ENCODE data around the gene TVP23A. TPM values are rescaled to one million over a fixed set of nuclear protein-coding genes. Genes with fewer than 3 reads are reported as not detected.
"Not testable (repeated sequence)": the region's sequence is repeated elsewhere in the genome, so short reads cannot be mapped to it uniquely, and the experiment has no call there.

TVP23A gene
- total RNA-seq, 2 experiments from 2014 or later, result not detected

DNA sequence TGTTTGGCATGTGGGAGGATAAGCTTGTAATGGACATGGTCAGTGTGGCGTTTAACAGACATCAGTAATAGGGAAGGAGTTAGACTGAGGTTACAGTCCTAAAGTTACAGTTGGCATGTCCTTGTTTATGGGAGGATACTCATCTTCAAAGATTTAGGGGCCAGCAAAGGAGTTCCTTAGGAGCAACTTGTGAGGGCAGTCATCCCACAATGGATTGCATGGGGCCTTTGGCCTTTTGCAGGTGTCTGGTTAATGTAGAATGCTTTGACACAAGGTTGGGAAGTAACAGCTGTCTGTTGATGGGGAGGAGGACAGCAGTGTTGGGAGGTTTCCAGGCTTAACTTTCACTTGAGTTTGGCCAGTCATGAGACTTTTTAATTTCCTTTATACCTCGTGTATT is 72.8 kb downstream of the TVP23A start:
- no peak overlapping the region for H3K27ac Mint-ChIP-seq
- no peaks in the 10 kb centered on the region for H3K9me3 Mint-ChIP-seq
- H3K4me1 Mint-ChIP-seq, result peaks cover 46% of the 10 kb centered on the region
- ChIA-PET CTCF (interaction anchor here (0.5 kb wide), 1 partner anchor 57 kb away, joined by 4 read pairs; no protein-coding TSS in a partner anchor), POLR2A (no interaction called here)
- H3K36me3 Mint-ChIP-seq (ENCODE audit: low read depth), result peaks cover 36% of the 10 kb centered on the region
- no peak for DNase-seq
- no peaks in the 10 kb centered on the region for H3K27me3 Mint-ChIP-seq
- peak overlapping the region; percentile 45 for H3K4me3 Mint-ChIP-seq

DNA sequence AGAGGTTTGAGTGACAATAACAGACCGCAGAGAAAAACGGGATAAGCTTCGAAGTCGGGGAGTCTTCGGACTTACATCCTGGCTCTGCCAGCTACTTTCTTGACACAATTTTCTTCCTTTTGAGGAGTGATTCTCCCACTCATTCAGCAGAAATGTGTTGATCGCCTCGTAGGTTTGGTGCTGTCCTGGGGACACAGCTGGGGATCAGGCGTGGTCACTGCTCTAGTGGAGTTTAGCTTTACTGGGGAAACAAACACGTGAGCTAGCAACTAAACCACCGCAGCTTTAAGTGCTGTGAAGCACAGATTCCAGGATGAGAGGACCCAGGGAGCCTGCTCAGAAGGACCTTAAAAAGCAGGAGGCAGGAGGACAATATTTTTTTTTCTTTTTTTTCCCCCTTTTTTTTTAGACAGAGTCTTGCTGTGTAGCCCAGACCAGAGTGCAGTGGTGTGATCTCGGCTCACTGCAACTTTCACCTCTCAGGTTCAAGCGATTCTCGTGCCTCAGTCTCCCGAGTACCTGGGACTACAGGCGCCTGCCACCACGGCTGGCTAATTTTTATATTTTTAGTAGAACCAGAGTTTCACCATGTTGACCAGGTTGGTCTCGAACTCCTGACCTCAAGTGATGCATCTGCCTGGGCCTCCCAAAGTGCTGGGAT is 74.1 kb downstream of the TVP23A start:
- H3K9me3 Mint-ChIP-seq, result no peaks in the 10 kb centered on the region
- H3K27me3 Mint-ChIP-seq, result no peaks in the 10 kb centered on the region
- peaks cover 55% of the 10 kb centered on the region for H3K4me1 Mint-ChIP-seq
- H3K36me3 Mint-ChIP-seq (ENCODE audit: low read depth), result peaks cover 31% of the 10 kb centered on the region
- DNase-seq, result no peak
- H3K4me3 Mint-ChIP-seq, result peak overlapping the region; percentile 81
- peak overlapping the region; percentile 98 for H3K27ac Mint-ChIP-seq
- CTCF ChIA-PET, result interaction anchor here (1.2 to 1.7 kb wide), 4 partner anchors 132 to 233 kb away, joined by 3 to 5 read pairs (median 4); partner anchors contain the start of gene CIITA
- POLR2A ChIA-PET, result interaction anchor here (0.7 to 1.1 kb wide), 2 partner anchors 196 to 198 kb away, joined by 3 to 5 read pairs; partner anchors contain the start of gene DEXI

DNA sequence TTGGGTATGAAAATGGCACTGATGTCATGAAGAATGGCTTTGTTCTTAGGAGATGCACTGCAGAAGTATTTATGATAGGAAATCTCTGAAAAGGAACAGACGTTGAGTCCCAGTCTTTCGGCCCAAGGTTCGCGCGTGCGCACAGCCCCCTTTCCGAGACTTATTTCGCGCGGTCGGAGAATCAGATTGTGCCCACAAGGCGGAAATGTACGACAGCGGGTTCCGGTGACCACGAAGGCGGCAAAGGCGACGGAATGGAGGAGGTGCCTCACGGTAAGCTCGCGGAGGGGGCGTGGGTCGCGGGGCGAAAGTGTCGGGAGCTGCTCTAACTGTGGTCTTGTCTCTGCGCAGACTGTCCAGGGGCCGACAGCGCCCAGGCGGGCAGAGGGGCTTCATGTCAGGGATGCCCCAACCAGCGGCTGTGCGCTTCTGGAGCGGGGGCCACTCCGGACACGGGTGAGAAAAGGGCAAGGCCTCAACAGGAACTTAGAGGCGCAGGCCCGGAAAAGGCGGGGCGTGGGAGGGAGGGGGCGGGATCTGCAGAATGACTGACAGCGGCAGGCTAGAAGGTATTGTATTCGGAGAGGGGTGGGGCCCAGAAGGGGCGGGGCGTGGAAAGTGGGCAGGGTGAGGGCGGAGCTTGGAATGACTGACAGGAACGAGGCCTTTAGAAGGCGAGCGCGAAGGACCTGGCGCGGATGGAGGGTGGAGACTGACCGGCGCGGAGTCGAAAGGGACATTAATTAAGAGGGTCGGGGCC is 74.8 kb downstream of the TVP23A start, which contains the start of gene NUBP1:
TSS of gene NUBP1 (plus strand) at position 233 of the 760 bp plus-strand sequence. CDS start at position 255, 22 bp downstream.
- peak; percentile 99 for DNase-seq
- Mint-ChIP-seq H3K9me3 (no peaks in the 10 kb centered on the region), H3K27me3 (no peaks in the 10 kb centered on the region), H3K4me3 (peak within 1 kb of the TSS; percentile 81), H3K27ac (peak within 1 kb of the TSS; percentile 98), H3K4me1 (peaks cover 54% of the 10 kb centered on the region), H3K36me3 (ENCODE audit: low read depth) (peaks cover 26% of the 10 kb centered on the region)
- ChIA-PET POLR2A (interaction anchor here (0.7 to 1.1 kb wide), 2 partner anchors 197 to 198 kb away, joined by 3 to 5 read pairs; partner anchors contain the start of gene DEXI), CTCF (interaction anchor here (1.2 to 1.7 kb wide), 5 partner anchors 8 to 233 kb away, joined by 3 to 7 read pairs (median 4); partner anchors contain the start of gene CIITA)

DNA sequence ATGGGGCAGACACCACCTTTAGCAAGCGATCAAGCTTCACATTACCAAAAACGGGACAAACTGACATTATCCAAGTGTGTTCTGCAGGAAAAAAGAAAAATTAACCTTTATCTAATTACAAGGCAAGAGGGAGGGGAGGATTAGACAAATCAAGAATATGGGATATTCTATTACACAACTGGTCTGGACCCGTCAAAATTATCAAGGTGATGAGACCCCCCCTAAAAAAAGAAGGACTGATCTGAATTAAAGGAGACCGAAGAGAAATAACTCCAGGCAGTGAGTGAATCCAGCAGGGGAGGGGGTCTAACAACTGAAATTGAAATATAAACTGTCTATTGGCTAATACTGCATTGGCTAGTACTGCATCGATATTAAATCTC is 75.4 kb downstream of the TVP23A start:
- ChIA-PET POLR2A (no interaction called here), CTCF (interaction anchor here (1.4 to 1.7 kb wide), 3 partner anchors 9 to 232 kb away, joined by 3 to 7 read pairs (median 5); no protein-coding TSS in a partner anchor)
- H3K4me3 Mint-ChIP-seq, result peak overlapping the region; percentile 81
- peaks cover 54% of the 10 kb centered on the region for H3K4me1 Mint-ChIP-seq
- H3K27me3 Mint-ChIP-seq, result no peaks in the 10 kb centered on the region
- DNase-seq, result no peak
- peaks cover 22% of the 10 kb centered on the region for H3K36me3 Mint-ChIP-seq (ENCODE audit: low read depth)
- peak overlapping the region; percentile 98 for H3K27ac Mint-ChIP-seq
- no peaks in the 10 kb centered on the region for H3K9me3 Mint-ChIP-seq

DNA sequence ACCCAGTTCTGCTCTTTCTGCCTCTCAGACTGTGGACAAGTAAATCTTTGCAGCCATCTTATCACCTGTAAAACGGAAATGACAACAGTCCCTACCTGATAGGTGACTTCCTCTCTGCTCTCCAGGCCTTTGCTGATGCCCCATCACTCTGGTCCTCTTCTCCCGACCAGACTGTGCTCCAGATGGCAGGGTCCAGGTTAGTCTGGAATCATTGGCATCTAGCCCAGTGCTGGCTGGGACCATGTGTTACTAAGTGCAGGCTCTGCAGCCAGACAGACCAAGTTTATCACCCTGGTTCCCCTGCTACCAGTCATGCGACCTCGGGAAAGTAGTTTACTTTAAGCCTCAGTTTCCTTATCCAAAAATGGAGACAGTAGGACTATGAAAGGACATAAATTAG is 76.8 kb downstream of the TVP23A start:
- H3K4me1 Mint-ChIP-seq, result peaks cover 61% of the 10 kb centered on the region
- no peak for DNase-seq
- POLR2A ChIA-PET, result no interaction called here
- CTCF ChIA-PET, result no interaction called here
- H3K4me3 Mint-ChIP-seq, result no peak overlapping the region
- no peaks in the 10 kb centered on the region for H3K27me3 Mint-ChIP-seq
- H3K36me3 Mint-ChIP-seq (ENCODE audit: low read depth), result peaks cover 10% of the 10 kb centered on the region
- H3K27ac Mint-ChIP-seq, result no peak overlapping the region
- no peaks in the 10 kb centered on the region for H3K9me3 Mint-ChIP-seq

DNA sequence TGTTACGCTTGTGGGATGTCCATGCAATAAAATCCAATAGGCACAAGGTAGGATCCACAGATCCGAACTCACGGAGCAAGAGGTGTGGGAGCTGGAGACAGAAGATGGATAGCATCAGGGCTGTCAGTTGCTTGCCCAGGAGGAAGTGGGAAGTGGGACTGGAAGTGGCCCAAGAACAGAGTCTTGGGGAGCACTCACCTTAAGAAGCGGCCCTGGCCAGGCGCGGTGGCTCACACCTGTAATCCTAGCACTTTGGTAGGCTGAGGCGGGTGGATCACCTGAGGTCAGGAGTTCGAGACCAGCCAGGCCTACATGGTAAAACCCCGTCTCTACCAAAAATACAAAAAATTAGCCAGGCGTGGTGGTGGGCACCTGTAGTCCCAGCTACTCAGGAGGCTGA is 77.3 kb downstream of the TVP23A start:
- Mint-ChIP-seq H3K27ac (peak overlapping the region; percentile 47), H3K4me1 (peaks cover 61% of the 10 kb centered on the region)
- H3K27me3 Mint-ChIP-seq; H3K36me3 Mint-ChIP-seq (ENCODE audit: low read depth); POLR2A ChIA-PET; DNase-seq; H3K9me3 Mint-ChIP-seq; H3K4me3 Mint-ChIP-seq: not testable (repeated sequence)
- CTCF ChIA-PET, result interaction anchor here (0.9 to 1.3 kb wide), 2 partner anchors 138 to 177 kb away, joined by 3 read pairs; no protein-coding TSS in a partner anchor

DNA sequence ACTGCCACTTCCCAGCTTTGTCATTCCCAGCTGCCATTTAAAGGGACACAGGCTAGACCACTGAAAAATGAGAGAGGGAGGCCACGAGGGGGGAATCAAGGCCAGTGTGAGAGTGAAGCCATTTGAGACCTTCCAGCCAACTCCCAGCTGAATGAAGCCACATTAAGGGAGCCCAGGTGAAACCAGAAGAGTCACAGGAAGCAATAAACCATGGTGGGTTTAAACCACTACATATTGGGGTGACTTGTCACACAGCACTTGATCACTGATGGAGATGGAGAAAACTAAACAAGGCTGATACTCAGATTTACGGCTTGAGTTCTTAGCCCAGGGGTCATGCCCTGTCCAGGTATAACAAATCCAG is 77.8 kb downstream of the TVP23A start:
- Mint-ChIP-seq H3K36me3 (ENCODE audit: low read depth) (peaks cover 6% of the 10 kb centered on the region), H3K4me3 (no peak overlapping the region), H3K9me3 (no peaks in the 10 kb centered on the region), H3K4me1 (peaks cover 61% of the 10 kb centered on the region), H3K27me3 (no peaks in the 10 kb centered on the region), H3K27ac (peak overlapping the region; percentile 47)
- ChIA-PET POLR2A (no interaction called here), CTCF (interaction anchor here (0.9 to 1.3 kb wide), 3 partner anchors 138 to 226 kb away, joined by 3 to 4 read pairs (median 3); no protein-coding TSS in a partner anchor)
- DNase-seq, result no peak

DNA sequence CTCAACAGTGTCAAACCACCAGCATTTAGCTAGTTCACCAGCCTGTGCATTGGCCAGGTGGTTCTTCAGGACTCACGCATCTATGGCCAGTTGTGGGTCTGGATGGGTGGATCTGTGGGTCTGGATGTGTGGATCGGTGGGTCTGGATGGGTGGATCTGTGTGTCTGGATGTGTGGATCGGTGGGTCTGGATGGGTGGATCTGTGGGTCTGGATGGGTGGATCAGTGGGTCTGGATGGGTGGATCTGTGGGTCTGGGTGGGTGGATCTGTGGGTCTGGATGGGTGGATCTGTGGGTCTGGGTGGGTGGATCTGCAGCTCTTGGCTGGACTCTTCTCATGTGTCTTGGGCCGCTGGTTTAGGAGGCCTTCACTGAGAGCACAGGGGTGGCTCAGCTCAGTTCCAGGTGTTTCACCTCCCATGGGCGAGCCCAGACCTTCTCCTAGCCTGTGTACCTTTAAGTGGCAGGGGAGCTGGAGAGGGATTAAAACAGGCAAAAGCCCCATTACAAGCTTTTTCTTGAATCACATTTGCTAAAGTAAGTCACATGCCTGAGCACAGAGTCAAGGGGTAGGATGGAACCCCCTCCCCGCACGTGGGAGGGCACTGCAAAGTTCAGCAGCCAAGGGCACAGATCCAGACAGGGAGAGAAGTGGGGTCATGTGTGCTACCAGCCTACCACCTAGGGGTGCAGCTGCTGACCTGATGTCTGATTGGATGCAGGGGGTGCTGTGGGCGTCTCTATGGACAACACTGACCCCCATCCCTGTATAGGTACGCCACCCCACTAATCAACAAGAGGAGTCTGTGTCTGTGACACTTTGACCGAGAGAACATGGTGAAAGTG is 78.4 kb downstream of the TVP23A start:
- no peak for DNase-seq
- H3K9me3 Mint-ChIP-seq, result no peaks in the 10 kb centered on the region
- H3K4me3 Mint-ChIP-seq, result no peak overlapping the region
- ChIA-PET CTCF (interaction anchor here (0.9 to 1.3 kb wide), 3 partner anchors 139 to 225 kb away, joined by 3 to 4 read pairs (median 3); no protein-coding TSS in a partner anchor), POLR2A (no interaction called here)
- H3K4me1 Mint-ChIP-seq, result peaks cover 56% of the 10 kb centered on the region
- H3K27me3 Mint-ChIP-seq, result no peaks in the 10 kb centered on the region
- no peak overlapping the region for H3K27ac Mint-ChIP-seq
- peaks cover 2% of the 10 kb centered on the region for H3K36me3 Mint-ChIP-seq (ENCODE audit: low read depth)

DNA sequence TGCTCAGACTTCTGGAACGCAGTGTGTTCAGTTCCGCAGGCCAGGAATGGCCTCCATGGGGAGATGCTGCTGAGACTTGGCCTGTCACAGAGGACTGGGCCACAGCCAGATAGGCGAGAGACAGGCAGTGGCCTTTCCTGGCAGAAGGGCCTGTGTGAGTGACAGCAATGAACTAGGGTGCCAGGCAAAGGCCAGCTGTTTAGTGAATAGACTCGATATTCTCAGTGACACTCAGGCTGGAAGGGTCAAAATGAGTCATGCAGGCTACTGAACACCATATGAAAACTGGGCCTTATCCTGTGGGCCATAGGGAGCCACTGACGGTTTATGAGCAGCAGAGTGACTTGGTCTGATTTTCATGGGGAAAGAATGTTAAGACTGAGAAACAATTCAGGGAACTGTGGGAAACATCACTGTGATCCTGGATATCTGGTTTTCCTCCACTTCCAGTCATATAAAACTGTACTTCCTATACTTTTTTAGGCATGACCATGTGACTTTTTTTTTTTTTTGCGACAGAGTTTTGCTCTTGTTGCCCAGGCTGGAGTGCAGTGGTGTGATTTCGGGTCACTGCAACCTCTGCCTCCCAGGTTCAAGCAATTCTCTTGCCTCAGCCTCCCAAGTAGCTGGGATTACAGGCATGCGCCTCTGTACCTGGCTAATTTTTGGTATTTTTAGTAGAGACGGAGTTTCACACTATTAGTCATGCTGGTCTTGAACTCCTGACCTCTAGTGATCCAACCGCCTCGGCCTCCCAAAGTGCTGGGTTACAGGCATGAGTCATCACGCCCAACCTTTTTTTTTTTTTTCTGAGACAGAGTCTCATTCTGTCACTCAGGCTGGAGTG is 80.1 kb downstream of the TVP23A start:
- Mint-ChIP-seq H3K36me3 (ENCODE audit: low read depth) (no peaks in the 10 kb centered on the region), H3K27ac (peak overlapping the region; percentile 54), H3K4me3 (no peak overlapping the region), H3K4me1 (peaks cover 46% of the 10 kb centered on the region), H3K9me3 (no peaks in the 10 kb centered on the region), H3K27me3 (no peaks in the 10 kb centered on the region)
- peak; percentile 56 for DNase-seq
- CTCF ChIA-PET, result interaction anchor here (0.6 to 2.3 kb wide), 8 partner anchors 68 to 421 kb away, joined by 3 to 18 read pairs (median 4); no protein-coding TSS in a partner anchor
- POLR2A ChIA-PET, result no interaction called here

DNA sequence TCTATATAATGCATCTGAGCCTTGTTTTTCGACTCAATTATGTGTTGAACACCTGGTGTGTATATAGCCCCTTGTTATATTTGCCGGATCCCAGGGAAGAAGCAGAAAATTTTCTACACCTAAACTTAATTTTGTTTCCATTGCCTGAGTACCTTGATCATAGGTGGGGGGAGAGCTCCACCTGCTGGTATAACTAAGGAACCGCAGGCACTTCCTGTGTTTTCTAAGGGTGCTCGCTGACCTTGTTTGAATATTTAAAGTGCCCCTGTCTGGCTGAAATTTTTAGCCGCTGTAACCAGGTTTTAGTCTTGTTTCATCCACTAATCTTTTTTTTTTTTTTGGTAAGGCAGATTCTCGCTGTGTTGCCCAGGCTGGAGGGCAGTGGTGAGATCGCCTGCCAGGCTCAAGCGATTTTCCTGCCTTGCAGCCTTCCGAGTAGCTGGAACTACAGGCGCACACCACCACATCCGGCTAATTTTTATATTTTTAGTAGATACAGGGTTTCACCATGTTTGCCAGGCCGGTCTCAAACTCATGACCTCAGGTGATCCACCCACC is 81.4 kb downstream of the TVP23A start:
- POLR2A ChIA-PET, result interaction anchor here (0.7 kb wide), 1 partner anchor 98 kb away, joined by 6 read pairs; no protein-coding TSS in a partner anchor
- CTCF ChIA-PET, result interaction anchor here (0.6 to 2.3 kb wide), 14 partner anchors 142 to 437 kb away, joined by 3 to 18 read pairs (median 4); no protein-coding TSS in a partner anchor
- peaks cover 40% of the 10 kb centered on the region for H3K4me1 Mint-ChIP-seq
- H3K36me3 Mint-ChIP-seq (ENCODE audit: low read depth), result no peaks in the 10 kb centered on the region
- no peaks in the 10 kb centered on the region for H3K27me3 Mint-ChIP-seq
- H3K27ac Mint-ChIP-seq, result peak overlapping the region; percentile 79
- H3K9me3 Mint-ChIP-seq, result no peaks in the 10 kb centered on the region
- peak; percentile 80 for DNase-seq
- peak overlapping the region; percentile 30 for H3K4me3 Mint-ChIP-seq

DNA sequence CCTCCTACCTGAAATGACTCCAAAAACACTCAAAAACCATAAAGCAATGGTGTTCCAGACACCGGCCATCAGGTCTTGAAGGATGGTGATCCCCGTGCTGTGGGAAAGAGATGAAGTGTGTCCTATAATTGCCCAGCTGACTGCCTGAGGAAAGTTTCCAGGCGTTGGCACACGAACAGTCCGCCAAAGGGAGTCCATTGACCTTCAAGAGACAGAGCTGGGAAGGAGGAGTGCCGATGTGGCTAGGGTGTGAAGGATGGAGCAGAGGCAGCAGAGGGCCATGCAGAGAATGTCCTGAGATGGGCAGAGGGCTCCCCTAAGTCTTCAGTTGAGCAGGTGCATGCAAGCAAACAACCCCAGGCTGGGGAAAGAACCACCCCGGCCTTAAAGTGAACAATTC is 86.8 kb downstream of the TVP23A start:
- Mint-ChIP-seq H3K27ac (no peak overlapping the region), H3K4me1 (no peaks in the 10 kb centered on the region), H3K27me3 (no peaks in the 10 kb centered on the region), H3K9me3 (no peaks in the 10 kb centered on the region), H3K36me3 (ENCODE audit: low read depth) (no peaks in the 10 kb centered on the region), H3K4me3 (no peak overlapping the region)
- ChIA-PET CTCF (no interaction called here), POLR2A (no interaction called here)
- no peak for DNase-seq

Measured in activated CD4-positive, alpha-beta T cell treated with anti-CD3 and anti-CD28 coated beads, Interleukin-2, amount 10 ng/mL, durations not matched to agents 7 days and 5 days (primary cell).